Jurkat, Clone E6-1 (cell line): ENCODE measurements around the gene MAML3.
"Not testable (repeated sequence)": the region's sequence is repeated elsewhere in the genome, so short reads cannot be mapped to it uniquely, and the experiment has no call there.

Experiments
- DNase-seq: peaks from one replicate; pipeline ENCODE4 v3.0.0-alpha.2; 2011; ENCODE audit warnings: low read depth, low spot score
- H3K4me3 ChIP-seq: 2 replicates; pipeline ENCODE4 v1.5.1; 2011; ENCODE audit warnings: mild to moderate bottlenecking, low read length, control low read depth, moderate library complexity

MAML3 gene

DNA sequence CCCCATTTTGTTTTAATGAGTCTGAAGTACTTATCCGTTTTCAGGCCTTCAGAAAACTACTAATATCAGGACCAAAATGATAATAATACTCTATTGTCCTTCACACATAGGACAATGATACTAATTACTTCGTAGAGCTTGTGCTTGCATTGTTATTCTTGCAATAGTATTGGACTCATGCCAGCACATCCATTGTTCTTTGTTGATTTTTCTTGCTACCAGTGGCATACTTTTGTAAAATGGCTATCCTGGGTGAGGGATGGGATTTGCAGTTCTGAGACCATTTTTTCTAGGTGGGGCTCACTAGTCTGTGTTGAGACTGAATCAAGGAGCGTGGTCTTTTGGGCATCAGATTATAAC lies 195.3 kb downstream of the MAML3 start:
- no peak for DNase-seq
- no peak overlapping the region for H3K4me3 ChIP-seq

DNA sequence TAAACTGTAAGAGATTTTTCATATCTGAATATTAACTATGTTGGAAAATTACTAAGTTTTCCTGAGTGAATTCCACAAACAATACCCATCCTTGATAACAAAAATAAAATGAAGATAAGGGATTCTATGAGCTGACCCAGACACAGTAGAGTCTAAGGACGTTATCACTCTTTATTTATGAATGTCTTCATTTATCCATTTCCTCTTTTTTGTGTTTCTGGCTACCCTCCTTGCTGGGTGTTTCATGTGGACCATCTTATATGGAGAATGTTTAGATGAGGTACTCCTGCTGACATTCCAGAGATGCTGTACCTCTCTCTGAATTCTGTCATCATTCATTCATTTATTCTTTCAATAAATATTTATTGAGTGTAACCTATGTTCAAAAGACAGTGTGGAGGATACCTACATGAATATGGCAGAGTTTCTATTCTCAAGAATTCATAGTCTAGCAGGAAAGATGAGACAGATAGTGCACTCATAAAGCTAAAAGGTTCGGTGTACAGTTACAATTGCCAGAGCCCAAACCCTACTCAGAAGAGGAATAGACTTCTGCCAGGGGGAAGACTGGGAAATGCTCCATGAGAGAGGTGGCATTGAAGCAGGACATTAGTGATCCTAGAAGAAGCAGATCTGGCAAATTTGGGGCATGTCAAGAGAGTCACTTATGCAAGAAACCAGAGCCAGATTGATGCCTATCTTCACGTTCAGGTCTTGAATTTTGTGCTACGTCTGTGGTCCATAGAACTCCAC lies 195.8 kb downstream of the MAML3 start:
- H3K4me3 ChIP-seq = no peak overlapping the region
- no peak for DNase-seq

DNA sequence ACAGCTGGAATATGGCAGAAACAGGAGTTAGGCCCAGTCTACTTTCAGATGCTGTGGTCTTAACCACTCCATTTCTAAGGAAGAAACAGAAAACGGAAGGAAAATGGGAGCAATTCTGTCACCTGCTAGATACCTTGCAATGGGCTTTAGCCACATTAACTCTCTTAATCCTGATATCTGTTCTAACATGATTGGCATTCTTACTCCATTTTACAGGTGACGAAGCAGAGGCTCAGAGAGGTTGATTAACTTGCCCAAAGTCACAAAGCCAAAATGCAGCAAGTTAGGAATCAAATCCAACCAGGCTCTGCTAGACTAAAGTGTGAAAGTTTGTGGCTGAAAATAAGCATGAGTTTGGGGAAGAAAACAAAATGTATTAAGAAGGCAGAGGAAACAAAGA lies 196.9 kb downstream of the MAML3 start:
- H3K4me3 ChIP-seq = no peak overlapping the region

DNA sequence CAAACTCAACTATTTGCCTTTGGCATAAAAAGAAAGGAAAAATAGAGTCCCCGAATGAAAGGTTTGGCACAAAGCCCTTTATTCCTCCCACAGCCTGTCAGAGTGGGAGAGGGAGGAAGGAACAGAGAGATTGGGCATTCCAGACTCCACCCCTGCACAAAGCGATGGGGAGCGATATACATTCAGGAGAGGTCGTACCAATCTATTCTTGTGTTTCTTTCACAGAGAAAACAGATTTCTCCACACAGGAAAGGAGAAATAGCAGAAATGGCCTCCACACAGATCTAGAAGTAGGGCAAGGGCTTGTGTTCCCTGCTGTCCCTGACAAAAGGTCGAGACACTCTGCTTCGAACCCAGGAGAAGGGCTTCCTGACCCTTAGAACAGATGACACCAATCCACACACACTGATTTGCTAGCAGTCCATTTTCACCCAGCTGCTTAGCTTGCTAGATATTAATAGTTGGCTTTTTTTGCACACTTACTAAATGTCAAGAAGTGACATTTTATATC lies 197.4 kb downstream of the MAML3 start:
- DNase-seq = no peak
- no peak overlapping the region for H3K4me3 ChIP-seq

More for the DNA sequence above, 196.9 kb downstream of the MAML3 start:
- DNase-seq = no peak

DNA sequence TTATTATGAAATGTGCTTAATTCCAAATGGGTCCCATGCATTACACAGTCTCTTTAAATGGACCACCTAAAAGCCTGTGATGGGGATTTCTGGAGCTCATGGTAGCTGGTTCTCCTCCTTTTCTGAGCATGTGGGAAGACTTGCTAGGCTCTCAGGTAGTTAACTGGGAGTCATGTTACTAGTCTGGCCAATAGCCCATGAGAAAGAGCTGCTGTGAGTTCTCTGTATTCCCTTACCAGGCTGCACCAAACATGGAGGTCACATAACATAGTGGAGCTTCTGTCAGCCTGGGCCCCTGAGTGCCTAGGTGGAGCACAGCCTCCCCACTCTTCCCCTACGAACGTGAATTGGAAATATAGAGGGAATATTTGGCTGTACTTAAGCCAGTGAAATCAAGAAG lies 198.4 kb downstream of the MAML3 start:
- no peak for DNase-seq
- no peak overlapping the region for H3K4me3 ChIP-seq

DNA sequence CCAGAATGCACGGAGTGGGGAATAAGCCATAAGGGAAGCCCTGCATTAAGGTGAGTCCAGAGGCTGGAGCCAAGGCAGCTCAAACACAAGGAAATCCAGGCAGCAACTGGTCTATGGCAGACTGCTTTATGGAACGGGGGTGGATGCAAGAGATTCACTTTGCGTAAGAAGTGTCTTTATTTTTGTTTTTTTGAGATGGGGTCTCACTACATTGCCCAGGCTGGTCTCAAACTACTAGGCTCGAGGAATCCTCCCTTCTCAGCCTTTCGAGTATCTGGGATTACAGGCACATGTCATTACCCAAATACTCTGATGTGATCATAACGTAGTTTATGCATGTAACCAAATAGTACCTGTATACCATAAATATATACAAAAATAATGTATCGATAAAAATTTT lies 199.5 kb downstream of the MAML3 start:
- DNase-seq = no peak
- H3K4me3 ChIP-seq = no peak overlapping the region

DNA sequence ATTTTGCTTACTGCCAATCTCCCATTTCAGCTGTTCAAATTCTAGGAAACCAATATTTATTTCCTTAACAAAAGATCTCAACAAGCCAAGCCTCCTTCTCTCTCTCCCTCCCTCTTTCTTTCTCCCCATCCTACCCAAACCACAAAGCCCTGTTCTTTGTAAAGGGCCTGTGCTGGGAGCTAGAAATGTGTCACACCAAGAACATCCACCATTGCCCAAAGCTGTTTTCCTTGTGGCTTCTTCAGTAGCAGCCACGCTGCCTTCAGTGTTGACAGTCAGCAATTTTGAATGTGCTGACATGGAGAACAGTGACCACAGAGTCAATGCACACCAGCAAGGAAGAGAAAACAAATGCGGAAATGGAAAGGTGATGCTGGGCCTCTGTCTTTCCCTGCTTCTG lies 203.0 kb downstream of the MAML3 start:
- DNase-seq = peak; percentile 16

DNA sequence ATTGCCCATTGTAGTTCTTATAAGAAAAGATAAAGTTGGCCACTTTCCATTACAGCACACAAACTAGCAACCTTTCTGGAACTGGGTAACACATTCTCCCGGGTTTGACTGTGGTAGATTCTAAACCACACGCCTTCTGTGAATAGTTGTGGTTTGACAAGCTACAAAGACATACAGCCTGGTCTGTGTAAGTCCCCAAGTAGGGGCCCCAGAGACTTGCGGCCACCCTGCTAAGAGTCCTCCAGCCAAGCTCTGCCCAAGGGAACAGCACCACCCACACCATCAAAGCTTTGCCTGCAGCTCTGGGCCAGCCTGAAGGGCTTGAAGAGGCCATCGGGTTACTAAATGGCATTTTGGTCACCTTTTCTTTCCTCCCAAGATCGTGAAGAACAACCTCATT lies 203.4 kb downstream of the MAML3 start:
- no peak overlapping the region for H3K4me3 ChIP-seq
- peak; percentile 72 for DNase-seq

More for the DNA sequence above, 203.0 kb downstream of the MAML3 start:
- H3K4me3 ChIP-seq = no peak overlapping the region

DNA sequence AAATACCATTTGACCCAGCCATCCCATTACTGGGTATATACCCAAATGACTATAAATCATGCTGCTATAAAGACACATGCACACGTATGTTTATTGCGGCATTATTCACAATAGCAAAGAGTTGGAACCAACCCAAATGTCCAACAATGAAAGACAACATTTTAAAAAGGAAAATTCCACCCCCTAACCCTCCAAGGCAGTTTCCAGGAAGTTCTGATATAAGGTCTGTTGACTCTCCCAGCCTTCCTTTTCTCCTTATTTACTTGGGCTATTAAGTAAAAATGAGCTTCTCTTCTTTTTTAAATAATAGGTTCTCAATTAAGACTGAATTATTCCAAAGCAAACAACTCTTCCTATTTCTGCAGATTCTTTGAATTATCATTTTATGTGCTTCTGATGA lies 209.1 kb downstream of the MAML3 start:
- DNase-seq = not testable (repeated sequence)

DNA sequence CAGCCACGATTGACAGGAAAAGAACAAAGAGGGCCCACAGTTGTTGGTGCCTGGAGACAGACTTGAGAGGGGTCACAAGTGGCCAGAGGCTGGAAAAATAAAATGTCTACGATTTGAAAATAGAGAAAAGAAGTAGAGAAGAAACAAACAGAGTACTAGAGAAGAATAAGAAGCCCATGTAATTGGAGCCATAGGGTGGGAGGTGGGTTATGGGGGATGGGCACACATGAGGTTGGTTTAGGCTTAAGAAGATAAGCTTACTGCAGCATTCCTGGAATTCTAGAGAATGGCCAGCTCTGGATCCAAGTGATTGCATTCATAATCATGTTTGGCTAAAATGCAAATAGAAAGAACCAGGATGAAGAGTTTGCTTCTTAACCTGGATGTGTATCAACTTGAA lies 210.7 kb downstream of the MAML3 start:
- DNase-seq = no peak
- H3K4me3 ChIP-seq = no peak overlapping the region

More for the DNA sequence above, 209.1 kb downstream of the MAML3 start:
- H3K4me3 ChIP-seq = not testable (repeated sequence)

DNA sequence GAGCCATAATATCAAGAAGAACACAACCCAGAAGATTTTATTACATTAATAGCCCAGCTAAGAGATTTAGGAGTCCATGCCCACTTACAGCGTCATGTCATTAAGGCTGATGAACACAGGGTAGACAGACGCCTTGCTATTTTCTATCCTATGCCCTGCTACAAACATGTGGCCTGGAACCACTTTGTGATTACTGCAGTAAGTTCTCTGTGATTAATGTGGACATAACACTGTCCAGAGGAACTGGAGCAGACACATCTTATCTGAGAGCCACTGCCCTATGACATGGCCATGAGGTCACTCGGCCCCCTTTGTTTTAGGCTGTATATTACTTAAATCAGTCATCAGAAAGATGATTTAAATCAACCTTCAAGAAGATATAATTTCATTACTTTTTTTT lies 211.7 kb downstream of the MAML3 start:
- no peak overlapping the region for H3K4me3 ChIP-seq
- no peak for DNase-seq

DNA sequence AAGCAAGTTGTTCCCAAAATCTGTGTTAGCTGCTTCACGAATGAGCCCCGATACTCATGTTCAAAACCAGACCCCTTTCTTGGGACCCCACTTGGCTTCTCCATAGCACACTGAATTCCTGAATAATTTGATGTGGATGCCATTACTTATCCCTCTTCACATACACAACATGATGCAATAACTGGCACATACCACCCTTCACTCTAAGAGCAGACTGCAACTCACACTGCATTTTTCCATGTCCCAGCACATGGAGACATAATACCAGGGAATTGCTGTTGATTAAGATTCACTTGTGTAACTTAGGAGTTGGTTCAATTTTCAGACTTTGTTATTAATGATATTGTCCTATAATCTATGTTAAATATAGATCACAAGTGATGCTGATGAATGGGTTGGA lies 213.4 kb downstream of the MAML3 start:
- no peak for DNase-seq
- H3K4me3 ChIP-seq = no peak overlapping the region

DNA sequence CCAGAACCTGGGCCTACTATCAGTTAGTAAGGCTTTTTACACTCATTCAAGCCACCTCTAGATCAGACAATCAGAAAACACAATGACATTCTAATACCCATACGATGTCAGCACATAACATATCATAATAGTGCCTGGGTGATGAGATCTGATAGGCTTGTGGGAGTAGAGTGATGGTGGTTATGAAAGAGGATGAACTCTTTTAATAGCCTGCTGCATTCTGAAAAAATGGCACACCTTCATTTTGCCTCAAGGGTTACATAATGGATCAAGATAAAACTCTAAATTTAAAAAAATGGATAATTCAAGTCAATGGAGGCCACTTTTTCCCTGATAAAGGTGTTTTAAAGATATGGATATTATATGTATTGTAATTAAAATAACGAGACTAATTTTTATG lies 215.6 kb downstream of the MAML3 start:
- no peak overlapping the region for H3K4me3 ChIP-seq
- no peak for DNase-seq

DNA sequence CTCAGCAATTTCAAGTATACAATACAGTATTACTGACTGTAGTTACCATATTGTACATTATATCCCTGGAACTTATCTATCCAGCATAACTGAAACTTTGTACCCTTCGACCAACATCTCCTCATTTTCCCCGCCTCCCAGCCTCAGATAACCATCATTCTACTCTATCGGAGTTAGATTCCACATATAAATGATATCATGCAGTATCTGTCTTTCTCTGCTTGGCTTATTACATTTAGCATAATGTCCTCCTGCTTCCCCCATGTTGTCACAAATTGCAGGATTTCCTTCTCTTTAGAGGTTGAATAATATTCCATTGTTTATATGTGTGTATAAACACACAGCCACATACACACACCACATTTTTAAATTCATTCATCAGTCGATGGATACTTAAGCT lies 218.1 kb downstream of the MAML3 start:
- H3K4me3 ChIP-seq = no peak overlapping the region
- DNase-seq = no peak

DNA sequence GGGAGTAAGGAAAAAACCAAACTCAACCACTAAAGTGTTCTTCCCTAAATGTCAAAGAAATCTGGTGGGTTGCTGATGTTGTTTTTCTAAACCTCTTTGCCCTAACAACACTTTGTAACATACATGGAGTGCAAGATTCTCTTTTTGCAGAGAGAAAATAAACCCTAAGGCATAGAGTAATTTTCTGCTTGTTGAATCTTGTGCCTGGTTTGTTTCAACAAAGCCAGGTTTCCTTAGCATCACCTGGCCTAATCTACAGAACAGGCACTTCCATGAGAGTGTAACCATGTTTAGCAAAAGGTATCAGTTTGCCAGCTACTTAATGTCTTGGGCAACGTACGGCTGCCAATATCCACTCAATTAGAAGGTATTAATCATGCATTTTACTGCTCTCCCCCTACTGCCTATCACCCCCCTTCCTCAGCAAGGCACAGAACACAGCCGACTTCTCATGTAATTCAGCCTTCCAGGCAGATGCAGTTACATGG lies 219.2 kb downstream of the MAML3 start:
- no peak for DNase-seq
- no peak overlapping the region for H3K4me3 ChIP-seq

DNA sequence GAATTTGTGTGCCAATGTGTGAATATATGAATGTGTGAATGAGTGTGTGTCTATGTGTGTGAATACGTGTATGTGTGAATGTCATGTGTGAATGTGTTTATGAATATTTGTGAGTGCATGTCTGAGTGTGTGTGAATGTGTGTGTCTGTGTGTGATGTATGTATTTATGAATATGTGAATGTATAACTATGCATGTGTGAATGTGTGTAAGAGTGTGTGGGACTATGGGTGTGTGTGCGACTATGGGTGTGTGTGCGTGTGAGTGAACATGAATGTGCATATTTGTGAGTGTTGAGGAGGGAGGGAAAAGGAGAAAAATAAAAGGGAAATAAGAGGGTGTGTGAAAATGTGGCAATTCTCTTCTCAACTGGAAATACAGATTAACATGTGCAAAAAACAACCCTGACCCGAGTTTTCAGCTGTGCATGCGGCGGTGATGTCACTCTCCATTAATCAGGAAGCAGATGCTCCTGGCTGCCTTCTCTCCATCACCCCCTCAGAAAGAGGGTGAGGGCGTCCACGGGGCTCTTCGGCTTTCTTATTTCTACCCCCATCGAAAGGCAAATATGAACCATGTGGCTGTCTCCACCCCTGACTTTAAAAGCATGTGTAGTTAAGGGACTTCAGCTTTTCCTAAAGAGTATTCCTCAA lies 219.8 kb downstream of the MAML3 start:
- no peak for DNase-seq
- no peak overlapping the region for H3K4me3 ChIP-seq

DNA sequence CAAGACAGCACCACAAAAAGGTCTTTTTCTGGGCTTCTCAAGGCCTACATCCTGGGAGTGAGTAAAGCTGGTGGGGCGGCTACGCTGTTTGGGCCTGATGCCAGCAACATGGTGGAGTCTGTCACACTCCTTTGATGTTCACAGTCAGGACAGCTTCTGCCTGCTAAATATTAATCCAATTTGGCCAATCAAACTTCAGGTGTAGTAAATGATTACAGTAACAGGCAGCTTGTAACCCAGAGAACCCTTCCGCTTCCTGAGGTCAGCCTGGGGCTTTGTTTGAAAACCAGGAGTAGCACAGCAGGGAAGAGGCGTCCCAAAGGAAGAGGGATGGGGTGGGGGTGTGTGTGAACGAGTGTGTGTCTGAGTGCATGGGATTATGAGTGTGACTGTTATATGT lies 220.4 kb downstream of the MAML3 start:
- DNase-seq = no peak
- no peak overlapping the region for H3K4me3 ChIP-seq

DNA sequence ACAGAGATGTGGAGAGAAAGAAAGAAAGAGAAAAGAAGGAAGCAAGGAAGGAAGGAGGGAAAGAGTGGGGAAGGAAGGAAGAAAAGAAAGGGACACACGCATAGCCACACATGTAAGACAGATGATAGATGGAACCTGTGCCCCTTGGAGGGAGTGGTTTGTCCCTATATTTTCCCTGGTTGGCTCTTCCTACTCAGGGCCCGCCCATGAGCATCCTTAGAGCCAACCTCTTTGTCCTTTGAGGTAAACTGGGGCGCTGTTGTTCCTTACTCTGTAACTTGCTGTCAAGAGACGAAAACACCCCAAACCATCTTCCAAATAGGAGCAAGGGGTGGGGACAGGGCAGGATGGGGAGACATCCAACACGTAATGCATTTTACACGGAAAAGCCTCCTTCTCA lies 220.9 kb downstream of the MAML3 start:
- H3K4me3 ChIP-seq = no peak overlapping the region
- no peak for DNase-seq

DNA sequence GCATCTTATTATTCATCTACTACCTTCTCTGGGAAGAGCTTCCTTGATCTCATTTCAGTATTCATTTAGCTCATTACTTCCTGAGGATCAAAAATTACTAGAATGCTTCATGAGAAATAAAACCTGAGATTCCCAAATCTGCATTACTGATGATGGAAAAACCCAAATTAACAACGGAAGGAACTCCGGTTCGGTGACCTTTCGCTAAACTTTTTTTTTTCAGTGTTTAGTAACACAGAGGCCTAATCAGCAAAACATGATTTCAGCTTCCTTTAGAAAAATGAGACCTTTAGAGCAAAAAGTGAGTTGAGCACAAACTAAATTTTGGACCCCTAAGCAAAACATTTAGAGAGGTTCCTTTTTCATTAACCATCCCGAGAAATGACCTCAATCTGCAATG lies 229.2 kb downstream of the MAML3 start:
- no peak for DNase-seq
- no peak overlapping the region for H3K4me3 ChIP-seq

DNA sequence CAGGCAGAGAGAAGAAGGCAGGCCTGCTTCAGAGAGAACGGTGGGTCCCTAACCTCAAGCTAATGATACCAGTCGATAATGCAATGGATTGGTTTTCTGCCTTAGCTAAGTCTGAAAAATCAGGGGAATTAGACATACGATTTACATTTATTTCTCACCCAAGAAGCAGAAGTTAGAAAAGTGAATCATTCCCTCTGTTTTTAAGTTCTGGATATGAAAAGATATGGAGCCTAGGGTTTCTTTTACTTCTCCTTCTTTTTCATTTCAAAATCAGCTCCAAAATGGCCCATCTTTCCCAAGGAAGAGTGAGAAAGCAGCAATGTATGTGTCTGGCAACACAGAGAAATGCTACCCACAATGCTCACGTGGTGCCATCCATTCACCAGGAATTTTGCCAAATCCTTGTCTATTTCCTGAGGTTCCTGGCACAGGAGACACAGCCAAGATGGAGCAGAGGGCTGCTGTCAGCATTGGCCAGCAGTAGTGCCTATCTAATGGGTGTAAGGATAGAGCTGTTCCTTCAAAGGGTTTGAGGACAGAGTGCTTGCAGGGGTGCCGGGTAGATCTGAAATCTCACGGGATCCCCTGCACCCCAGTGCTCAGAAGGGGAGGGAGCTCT lies 231.5 kb downstream of the MAML3 start:
- H3K4me3 ChIP-seq = no peak overlapping the region
- no peak for DNase-seq
